B cell (primary cell): ENCODE measurements around the gene NYAP2. TPM values are rescaled to one million over a fixed set of nuclear protein-coding genes. Genes with fewer than 3 reads are reported as not detected.

Experiments
- ATAC-seq: fragments of 200-7000 bp; cut with Tn5 transposase; one replicate; pipeline ENCODE4 v1.10.0; 2021; ENCODE audit warnings: low read depth, mild to moderate bottlenecking, moderate number of reproducible peaks, moderate library complexity
- CTCF ChIA-PET: fragments of 350-600 bp; sonication (Branson Sonifier 250); formaldehyde crosslinking; loops from one replicate; lab custom pipeline; 2021; ENCODE audit warnings: antibody characterized with exemption, inconsistent platforms; lab: Charles Lee
- POLR2A ChIA-PET: fragments of 350-600 bp; sonication (Branson Sonifier 250); formaldehyde crosslinking; loops from one replicate; lab custom pipeline; 2021; ENCODE audit warnings: antibody characterized with exemption; lab: Charles Lee
- DNase-seq: peaks from one replicate; pipeline ENCODE4 v3.0.0; 2013
- H2AFZ ChIP-seq: 2 replicates; pipeline ENCODE4 v1.6.1; 2012; ENCODE audit warnings: mild to moderate bottlenecking, low read depth, low read length; ENCODE audit not compliant: insufficient read depth, poor library complexity, severe bottlenecking
- H3K27ac ChIP-seq, 2 donors: 1 replicate in 1 of 2; 2 replicates in 1 of 2; pipeline ENCODE4 v1.5.1; 2012 to 2013; ENCODE audit warnings: low read length in 2 of 2, mild to moderate bottlenecking in 2 of 2, moderate library complexity in 1 of 2
- H3K27me3 ChIP-seq, 4 experiments: fragments of 200-600 bp in 1 of 4; sonication (generic) in 1 of 4; replicated peaks in 1 of 4; 1 replicate in 2 of 4; 2 replicates in 2 of 4; pipeline versions ENCODE4 v1.6.1 to v1.7.0; 2013 to 2016; ENCODE audit warnings: low read length in 3 of 4, mild to moderate bottlenecking in 2 of 4, mixed read lengths in 1 of 4, moderate library complexity in 1 of 4; ENCODE audit not compliant: insufficient read depth in 4 of 4, control insufficient read depth in 3 of 4; ENCODE audit errors: control extremely low read depth in 1 of 4
- H3K36me3 ChIP-seq, 2 experiments: replicated peaks in 1 of 2; 1 replicate in 1 of 2; 2 replicates in 1 of 2; pipeline versions ENCODE4 v1.6.1 to v1.7.1; 2013; ENCODE audit warnings: low read length in 1 of 2; ENCODE audit not compliant: insufficient read depth in 2 of 2, control insufficient read depth in 1 of 2; ENCODE audit errors: control extremely low read depth in 1 of 2, extremely low read depth in 1 of 2
- H3K4me1 ChIP-seq, 2 donors: fragments of 200-600 bp in 1 of 2; sonication (generic) in 1 of 2; 1 replicate in 1 of 2; 2 replicates in 1 of 2; pipeline versions ENCODE4 v1.5.1 to v1.6.1; 2013 to 2017; ENCODE audit warnings: low read length in 2 of 2; ENCODE audit not compliant: control insufficient read depth in 2 of 2, insufficient read depth in 2 of 2
- H3K4me2 ChIP-seq: replicated peaks from 2 replicates; pipeline ENCODE3; 2012; ENCODE audit warnings: mild to moderate bottlenecking, low read depth, low read length; ENCODE audit not compliant: poor library complexity, severe bottlenecking
- H3K4me3 ChIP-seq, 5 experiments: fragments of 200-600 bp in 1 of 5; sonication (generic) in 1 of 5; 1 replicate in 3 of 5; 2 replicates in 2 of 5; pipeline versions ENCODE4 v1.5.1 to v1.7.0; 2011 to 2016; ENCODE audit warnings: low read length in 4 of 5, mild to moderate bottlenecking in 4 of 5, low read depth in 2 of 5, control low read depth in 1 of 5, moderate library complexity in 1 of 5; ENCODE audit not compliant: insufficient read depth in 1 of 5; ENCODE audit errors: control extremely low read depth in 1 of 5, extremely low read depth in 1 of 5
- H3K79me2 ChIP-seq: fragments of 200-600 bp; sonication (generic); one replicate; pipeline ENCODE4 v1.6.0; 2016; ENCODE audit warnings: low read length; ENCODE audit not compliant: control insufficient read depth, insufficient read depth
- H3K9ac ChIP-seq: fragments of 200-600 bp; sonication (generic); 2 replicates; pipeline ENCODE4 v1.6.1; 2017; ENCODE audit warnings: mild to moderate bottlenecking, low read length, moderate library complexity
- H3K9me3 ChIP-seq, 3 donors: one replicate each; pipeline versions ENCODE4 v1.6.1 to v1.7.1; 2013; ENCODE audit warnings: low read length in 2 of 3; ENCODE audit not compliant: control insufficient read depth in 2 of 3, insufficient read depth in 1 of 3; ENCODE audit errors: control extremely low read depth in 1 of 3
- H4K20me1 ChIP-seq: 2 replicates; pipeline ENCODE4 v1.6.0; 2012; ENCODE audit warnings: mild to moderate bottlenecking, low read length; ENCODE audit not compliant: insufficient read depth, control insufficient read depth, poor library complexity, severe bottlenecking
- H3K27ac Mint-ChIP-seq: one replicate; pipeline ENCODE4 v1.8.0; 2021; ENCODE audit warnings: mixed read lengths
- H3K27me3 Mint-ChIP-seq: one replicate; pipeline ENCODE4 v1.8.0; 2021; ENCODE audit warnings: mixed read lengths
- H3K4me1 Mint-ChIP-seq: one replicate; pipeline ENCODE4 v1.8.0; 2021; ENCODE audit warnings: mixed read lengths
- H3K4me3 Mint-ChIP-seq: one replicate; pipeline ENCODE4 v1.8.0; 2021; ENCODE audit warnings: mixed read lengths
- H3K9me3 Mint-ChIP-seq: one replicate; pipeline ENCODE4 v1.8.0; 2022; ENCODE audit warnings: mixed read lengths; ENCODE audit not compliant: insufficient read depth
- CTCF ChIP-seq: fragments of 200-600 bp; IDR thresholded peaks from one replicate; pipeline ENCODE4 v1.8.0; 2022; ENCODE audit warnings: antibody characterized with exemption, mild to moderate bottlenecking
- EZH2 ChIP-seq: IDR thresholded peaks from 2 replicates; pipeline ENCODE4 v1.6.1; 2012; ENCODE audit warnings: borderline replicate concordance, low read depth, mild to moderate bottlenecking, moderate library complexity, low read length; ENCODE audit not compliant: insufficient read depth, poor library complexity, severe bottlenecking
- WGBS: methylation state at CpG from one replicate; pipeline ENCODE4 v1.1.5; 2013; ENCODE audit warnings: missing lambda C conversion rate; ENCODE audit not compliant: insufficient coverage; 5-methylcytosine and 5-hydroxymethylcytosine counted together
- intact Hi-C: fragments of 100-400 bp; cut with micrococcal nuclease; formaldehyde crosslinking; loops from one replicate; pipeline ENCODE4 v1.10.0; 2022
- polyA plus RNA-seq: library from polyadenylated mRNA; depleted of rRNA; stranded (reverse); fragments of >200 nt; gene quantifications from 2 replicates; pipeline ENCODE4 v1.2.3, GENCODE V29; 2012
- total RNA-seq, 2 donors: library from RNA; stranded (reverse); fragments of 120-200 nt in 1 of 2; gene quantifications; 1 replicate in 1 of 2; 2 replicates in 1 of 2; pipeline versions ENCODE4 v1.2.3 to v1.2.4, GENCODE V29; 2013 to 2022

The NYAP2 gene
- total and polyA plus RNA-seq, 2 donors (not counting 1 experiment from before 2014, with no cell fraction given) = 0.12 to 0.17 TPM

DNA sequence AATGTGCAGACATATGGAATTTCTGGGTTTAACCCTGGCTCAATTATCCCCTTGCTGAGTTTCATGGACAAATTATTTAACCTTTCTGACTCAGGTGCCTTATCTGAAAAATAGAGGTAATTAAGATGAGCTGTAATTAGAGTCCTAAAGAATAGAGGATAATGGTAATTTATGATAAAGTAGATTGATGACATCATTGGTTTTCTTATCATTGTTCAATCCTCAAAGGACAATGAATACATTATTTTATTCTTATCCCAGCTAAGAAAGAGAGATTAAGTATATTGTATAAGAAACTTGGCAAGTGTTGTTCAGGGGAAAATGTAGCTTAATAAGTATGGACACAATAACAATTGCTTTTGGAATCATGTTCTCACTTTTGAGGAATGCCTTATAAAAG, 279.3 kb downstream of the NYAP2 start:
- no peaks in the 10 kb centered on the region for H4K20me1 ChIP-seq
- no peaks in the 10 kb centered on the region for H3K27me3 ChIP-seq
- ChIA-PET POLR2A (no interaction called here), CTCF (interaction anchor here (0.6 to 1.2 kb wide), 3 partner anchors 14 to 964 kb away, joined by 3 to 6 read pairs (median 4); no protein-coding TSS in a partner anchor)
- no peaks in the 10 kb centered on the region for H3K4me1 ChIP-seq
- no peak for DNase-seq
- no peaks in the 10 kb centered on the region for H3K9me3 ChIP-seq
- H2AFZ ChIP-seq = no peak overlapping the region
- intact Hi-C loops = no loop called here
- TF ChIP-seq EZH2 (no peak), CTCF (no peak)
- H3K4me2 ChIP-seq = no peak overlapping the region
- no peaks in the 10 kb centered on the region for H3K79me2 ChIP-seq
- no peaks in the 10 kb centered on the region for H3K9me3 Mint-ChIP-seq
- no peak overlapping the region for H3K4me3 ChIP-seq
- no peak for ATAC-seq
- H3K27ac Mint-ChIP-seq = no peak overlapping the region
- H3K27me3 Mint-ChIP-seq = peaks cover 22% of the 10 kb centered on the region
- no peaks in the 10 kb centered on the region for H3K4me1 Mint-ChIP-seq
- no peak overlapping the region for H3K9ac ChIP-seq
- H3K36me3 ChIP-seq = no peaks in the 10 kb centered on the region
- H3K4me3 Mint-ChIP-seq = no peak overlapping the region
- H3K27ac ChIP-seq = no peak overlapping the region

DNA sequence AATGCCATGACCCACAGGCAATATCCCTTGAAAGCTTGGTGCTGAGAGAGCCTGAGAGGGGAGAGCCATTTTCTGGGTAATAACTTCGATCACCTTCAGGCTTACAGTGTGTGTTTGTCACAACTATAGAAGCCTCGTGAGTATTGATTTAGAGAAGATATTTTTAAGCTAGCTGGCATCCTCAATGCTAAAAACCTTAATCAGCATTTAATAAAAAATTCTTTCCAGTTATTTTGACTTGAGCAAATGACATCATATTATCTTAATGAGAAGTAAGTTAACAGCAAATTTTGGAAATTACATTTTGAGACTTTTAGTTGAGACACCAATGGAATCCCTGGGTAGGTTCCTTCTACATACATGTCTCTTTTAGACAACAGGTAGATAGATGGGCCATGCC, 283.7 kb downstream of the NYAP2 start:
- Mint-ChIP-seq H3K27me3 (peaks cover 6% of the 10 kb centered on the region), H3K27ac (no peak overlapping the region), H3K9me3 (no peaks in the 10 kb centered on the region), H3K4me1 (no peaks in the 10 kb centered on the region), H3K4me3 (no peak overlapping the region)
- no peak for DNase-seq
- Histone ChIP-seq H2AFZ (no peak overlapping the region), H3K79me2 (no peaks in the 10 kb centered on the region), H3K27ac (no peak overlapping the region), H3K36me3 (no peaks in the 10 kb centered on the region), H3K9ac (no peak overlapping the region), H4K20me1 (no peaks in the 10 kb centered on the region), H3K4me1 (no peaks in the 10 kb centered on the region), H3K9me3 (no peaks in the 10 kb centered on the region), H3K4me3 (no peak overlapping the region), H3K27me3 (no peaks in the 10 kb centered on the region), H3K4me2 (no peak overlapping the region)
- TF ChIP-seq EZH2 = no peak
- no peak for TF ChIP-seq CTCF
- ChIA-PET POLR2A (no interaction called here), CTCF (interaction anchor here (0.6 kb wide), 1 partner anchor 699 kb away, joined by 5 read pairs; no protein-coding TSS in a partner anchor)
- intact Hi-C loops = no loop called here
- WGBS = no CpG with 5 or more reads among the region's 2 CpGs
- no peak for ATAC-seq
